B cell (primary cell): Measurements from ENCODE around the gene MRRF. TPM values are rescaled to one million over a fixed set of nuclear protein-coding genes. Genes with fewer than 3 reads are reported as not detected.

Source experiments
- ATAC-seq: fragments of 200-7000 bp; cut with Tn5 transposase; one replicate; pipeline ENCODE4 v1.10.0; 2021; ENCODE audit warnings: low read depth, mild to moderate bottlenecking, moderate number of reproducible peaks, moderate library complexity
- CTCF ChIA-PET: fragments of 350-600 bp; sonication (Branson Sonifier 250); formaldehyde crosslinking; loops from one replicate; lab custom pipeline; 2021; ENCODE audit warnings: antibody characterized with exemption, inconsistent platforms; lab: Charles Lee
- POLR2A ChIA-PET: fragments of 350-600 bp; sonication (Branson Sonifier 250); formaldehyde crosslinking; loops from one replicate; lab custom pipeline; 2021; ENCODE audit warnings: antibody characterized with exemption; lab: Charles Lee
- DNase-seq: peaks from one replicate; pipeline ENCODE4 v3.0.0; 2013
- H2AFZ ChIP-seq: 2 replicates; pipeline ENCODE4 v1.6.1; 2012; ENCODE audit warnings: mild to moderate bottlenecking, low read depth, low read length; ENCODE audit not compliant: insufficient read depth, poor library complexity, severe bottlenecking
- H3K27ac ChIP-seq, 2 donors: 1 replicate in 1 of 2; 2 replicates in 1 of 2; pipeline ENCODE4 v1.5.1; 2012 to 2013; ENCODE audit warnings: low read length in 2 of 2, mild to moderate bottlenecking in 2 of 2, moderate library complexity in 1 of 2
- H3K27me3 ChIP-seq, 4 experiments: fragments of 200-600 bp in 1 of 4; sonication (generic) in 1 of 4; replicated peaks in 1 of 4; 1 replicate in 2 of 4; 2 replicates in 2 of 4; pipeline versions ENCODE4 v1.6.1 to v1.7.0; 2013 to 2016; ENCODE audit warnings: low read length in 3 of 4, mild to moderate bottlenecking in 2 of 4, mixed read lengths in 1 of 4, moderate library complexity in 1 of 4; ENCODE audit not compliant: insufficient read depth in 4 of 4, control insufficient read depth in 3 of 4; ENCODE audit errors: control extremely low read depth in 1 of 4
- H3K36me3 ChIP-seq, 2 experiments: replicated peaks in 1 of 2; 1 replicate in 1 of 2; 2 replicates in 1 of 2; pipeline versions ENCODE4 v1.6.1 to v1.7.1; 2013; ENCODE audit warnings: low read length in 1 of 2; ENCODE audit not compliant: insufficient read depth in 2 of 2, control insufficient read depth in 1 of 2; ENCODE audit errors: control extremely low read depth in 1 of 2, extremely low read depth in 1 of 2
- H3K4me1 ChIP-seq, 2 donors: fragments of 200-600 bp in 1 of 2; sonication (generic) in 1 of 2; 1 replicate in 1 of 2; 2 replicates in 1 of 2; pipeline versions ENCODE4 v1.5.1 to v1.6.1; 2013 to 2017; ENCODE audit warnings: low read length in 2 of 2; ENCODE audit not compliant: control insufficient read depth in 2 of 2, insufficient read depth in 2 of 2
- H3K4me2 ChIP-seq: replicated peaks from 2 replicates; pipeline ENCODE3; 2012; ENCODE audit warnings: mild to moderate bottlenecking, low read depth, low read length; ENCODE audit not compliant: poor library complexity, severe bottlenecking
- H3K4me3 ChIP-seq, 5 experiments: fragments of 200-600 bp in 1 of 5; sonication (generic) in 1 of 5; 1 replicate in 3 of 5; 2 replicates in 2 of 5; pipeline versions ENCODE4 v1.5.1 to v1.7.0; 2011 to 2016; ENCODE audit warnings: low read length in 4 of 5, mild to moderate bottlenecking in 4 of 5, low read depth in 2 of 5, control low read depth in 1 of 5, moderate library complexity in 1 of 5; ENCODE audit not compliant: insufficient read depth in 1 of 5; ENCODE audit errors: control extremely low read depth in 1 of 5, extremely low read depth in 1 of 5
- H3K79me2 ChIP-seq: fragments of 200-600 bp; sonication (generic); one replicate; pipeline ENCODE4 v1.6.0; 2016; ENCODE audit warnings: low read length; ENCODE audit not compliant: control insufficient read depth, insufficient read depth
- H3K9ac ChIP-seq: fragments of 200-600 bp; sonication (generic); 2 replicates; pipeline ENCODE4 v1.6.1; 2017; ENCODE audit warnings: mild to moderate bottlenecking, low read length, moderate library complexity
- H3K9me3 ChIP-seq, 3 donors: one replicate each; pipeline versions ENCODE4 v1.6.1 to v1.7.1; 2013; ENCODE audit warnings: low read length in 2 of 3; ENCODE audit not compliant: control insufficient read depth in 2 of 3, insufficient read depth in 1 of 3; ENCODE audit errors: control extremely low read depth in 1 of 3
- H4K20me1 ChIP-seq: 2 replicates; pipeline ENCODE4 v1.6.0; 2012; ENCODE audit warnings: mild to moderate bottlenecking, low read length; ENCODE audit not compliant: insufficient read depth, control insufficient read depth, poor library complexity, severe bottlenecking
- H3K27ac Mint-ChIP-seq: one replicate; pipeline ENCODE4 v1.8.0; 2021; ENCODE audit warnings: mixed read lengths
- H3K27me3 Mint-ChIP-seq: one replicate; pipeline ENCODE4 v1.8.0; 2021; ENCODE audit warnings: mixed read lengths
- H3K4me1 Mint-ChIP-seq: one replicate; pipeline ENCODE4 v1.8.0; 2021; ENCODE audit warnings: mixed read lengths
- H3K4me3 Mint-ChIP-seq: one replicate; pipeline ENCODE4 v1.8.0; 2021; ENCODE audit warnings: mixed read lengths
- H3K9me3 Mint-ChIP-seq: one replicate; pipeline ENCODE4 v1.8.0; 2022; ENCODE audit warnings: mixed read lengths; ENCODE audit not compliant: insufficient read depth
- EZH2 ChIP-seq: IDR thresholded peaks from 2 replicates; pipeline ENCODE4 v1.6.1; 2012; ENCODE audit warnings: borderline replicate concordance, low read depth, mild to moderate bottlenecking, moderate library complexity, low read length; ENCODE audit not compliant: insufficient read depth, poor library complexity, severe bottlenecking
- WGBS: methylation state at CpG from one replicate; pipeline ENCODE4 v1.1.5; 2013; ENCODE audit warnings: missing lambda C conversion rate; ENCODE audit not compliant: insufficient coverage; 5-methylcytosine and 5-hydroxymethylcytosine counted together
- intact Hi-C: fragments of 100-400 bp; cut with micrococcal nuclease; formaldehyde crosslinking; loops from one replicate; pipeline ENCODE4 v1.10.0; 2022
- polyA plus RNA-seq: library from polyadenylated mRNA; depleted of rRNA; stranded (reverse); fragments of >200 nt; gene quantifications from 2 replicates; pipeline ENCODE4 v1.2.3, GENCODE V29; 2012
- total RNA-seq, 2 donors: library from RNA; stranded (reverse); fragments of 120-200 nt in 1 of 2; gene quantifications; 1 replicate in 1 of 2; 2 replicates in 1 of 2; pipeline versions ENCODE4 v1.2.3 to v1.2.4, GENCODE V29; 2013 to 2022
- TF ChIP-seq, protein P1 (sequence below): fragments of 200-600 bp; IDR thresholded peaks from one replicate; pipeline ENCODE4 v1.8.0; 2022; ENCODE audit warnings: antibody characterized with exemption, mild to moderate bottlenecking

The MRRF gene
- total and polyA plus RNA-seq, 2 donors (not counting 1 experiment from before 2014, with no cell fraction given): 38.6 to 44.9 TPM

DNA sequence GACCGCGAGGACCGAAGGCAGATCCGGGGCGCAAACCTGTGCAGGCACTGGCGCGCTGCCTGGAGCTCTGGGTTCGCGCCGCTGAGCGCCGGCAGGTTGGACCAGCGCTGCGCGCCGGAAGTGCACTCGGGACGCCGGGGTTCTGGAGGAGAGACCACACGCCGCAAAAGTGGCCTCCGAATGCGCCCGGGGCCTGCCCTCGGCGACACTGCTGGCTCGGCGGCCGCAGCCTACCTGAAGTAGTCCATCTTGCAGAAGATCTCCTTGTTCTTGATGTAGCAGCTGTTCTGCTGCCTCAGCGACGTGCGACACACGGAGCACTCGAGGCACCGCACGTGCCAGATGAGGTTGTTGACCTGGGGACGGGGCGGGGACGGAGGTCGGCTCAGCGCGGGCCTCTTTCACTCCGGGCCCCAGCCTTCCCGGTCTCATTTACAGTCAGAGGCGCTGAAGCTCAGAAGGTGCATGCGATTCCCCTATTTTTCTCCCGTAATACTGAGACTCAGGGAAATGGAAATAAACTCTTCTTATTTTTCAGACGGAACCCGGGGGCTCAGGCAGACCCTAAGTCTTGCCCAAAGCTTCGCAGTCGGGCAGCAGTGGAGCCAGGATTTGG is 38.4 kb upstream of the MRRF start:
- H4K20me1 ChIP-seq: no peaks in the 10 kb centered on the region
- ChIA-PET CTCF (no interaction called here), POLR2A (no interaction called here)
- H3K27me3 Mint-ChIP-seq: peaks cover 53% of the 10 kb centered on the region
- WGBS: 89% methylated on average over 51 of the region's 51 CpGs
- no peaks in the 10 kb centered on the region for H3K9me3 Mint-ChIP-seq
- TF ChIP-seq, protein P1, sequence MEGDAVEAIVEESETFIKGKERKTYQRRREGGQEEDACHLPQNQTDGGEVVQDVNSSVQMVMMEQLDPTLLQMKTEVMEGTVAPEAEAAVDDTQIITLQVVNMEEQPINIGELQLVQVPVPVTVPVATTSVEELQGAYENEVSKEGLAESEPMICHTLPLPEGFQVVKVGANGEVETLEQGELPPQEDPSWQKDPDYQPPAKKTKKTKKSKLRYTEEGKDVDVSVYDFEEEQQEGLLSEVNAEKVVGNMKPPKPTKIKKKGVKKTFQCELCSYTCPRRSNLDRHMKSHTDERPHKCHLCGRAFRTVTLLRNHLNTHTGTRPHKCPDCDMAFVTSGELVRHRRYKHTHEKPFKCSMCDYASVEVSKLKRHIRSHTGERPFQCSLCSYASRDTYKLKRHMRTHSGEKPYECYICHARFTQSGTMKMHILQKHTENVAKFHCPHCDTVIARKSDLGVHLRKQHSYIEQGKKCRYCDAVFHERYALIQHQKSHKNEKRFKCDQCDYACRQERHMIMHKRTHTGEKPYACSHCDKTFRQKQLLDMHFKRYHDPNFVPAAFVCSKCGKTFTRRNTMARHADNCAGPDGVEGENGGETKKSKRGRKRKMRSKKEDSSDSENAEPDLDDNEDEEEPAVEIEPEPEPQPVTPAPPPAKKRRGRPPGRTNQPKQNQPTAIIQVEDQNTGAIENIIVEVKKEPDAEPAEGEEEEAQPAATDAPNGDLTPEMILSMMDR: no peak
- no peak for TF ChIP-seq EZH2
- H3K4me3 ChIP-seq: no peak overlapping the region
- peak overlapping the region; percentile 44 for H3K4me3 Mint-ChIP-seq
- intact Hi-C loops: no loop called here
- H3K27ac ChIP-seq: no peak overlapping the region
- peaks cover 0 to 18% (median 0%) of the 10 kb centered on the region in 3 donors for H3K9me3 ChIP-seq
- H3K4me1 Mint-ChIP-seq: peaks cover 7% of the 10 kb centered on the region
- DNase-seq: no peak
- no peak overlapping the region for H2AFZ ChIP-seq
- peaks cover 6 to 15% of the 10 kb centered on the region in 2 donors for H3K4me1 ChIP-seq
- no peak overlapping the region for H3K27ac Mint-ChIP-seq
- no peaks in the 10 kb centered on the region for H3K36me3 ChIP-seq
- no peak overlapping the region for H3K4me2 ChIP-seq
- H3K9ac ChIP-seq: no peak overlapping the region
- ATAC-seq: no peak
- H3K27me3 ChIP-seq: peaks cover 0 to 59% (median 30%) of the 10 kb centered on the region in 4 experiments
- no peaks in the 10 kb centered on the region for H3K79me2 ChIP-seq

- peaks cover 46% of the 10 kb centered on the region for H3K27me3 Mint-ChIP-seq
- H3K27me3 ChIP-seq: peaks cover 0 to 52% (median 25%) of the 10 kb centered on the region in 4 experiments
- H3K27ac ChIP-seq: no peak overlapping the region
- no peaks in the 10 kb centered on the region for H4K20me1 ChIP-seq
- H2AFZ ChIP-seq: no peak overlapping the region
- ChIA-PET POLR2A (no interaction called here), CTCF (no interaction called here)
- intact Hi-C loops: no loop called here
- ATAC-seq: no peak
- no peak overlapping the region for H3K27ac Mint-ChIP-seq
- no peaks in the 10 kb centered on the region for H3K36me3 ChIP-seq
- no peaks in the 10 kb centered on the region for H3K79me2 ChIP-seq
- no peak for DNase-seq
- H3K4me3 ChIP-seq: no peak overlapping the region
- H3K4me1 ChIP-seq: peaks cover 5 to 12% of the 10 kb centered on the region in 2 donors
- H3K4me3 Mint-ChIP-seq: peak overlapping the region; percentile 44
- H3K4me2 ChIP-seq: no peak overlapping the region
- TF ChIP-seq EZH2: no peak
- TF ChIP-seq, protein P1: no peak
- no peak overlapping the region for H3K9ac ChIP-seq
- 96% methylated on average over 46 of the region's 59 CpGs for WGBS
- peaks cover 7% of the 10 kb centered on the region for H3K4me1 Mint-ChIP-seq
- no peaks in the 10 kb centered on the region for H3K9me3 Mint-ChIP-seq
- H3K9me3 ChIP-seq: peaks cover 0 to 12% (median 0%) of the 10 kb centered on the region in 3 donors
Observed at GRCh38 chr9:122226758-122227574, 37.7 kb upstream of the MRRF start.
